Measurements from ENCODE around the gene GID4. TPM values are rescaled to one million over a fixed set of nuclear protein-coding genes. Genes with fewer than 3 reads are reported as not detected.
"Not testable (repeated sequence)": the region's sequence is repeated elsewhere in the genome, so short reads cannot be mapped to it uniquely, and the experiment has no call there.

GID4 gene
- total and polyA plus RNA-seq, 2 of the 13 experiments (the other 11 are each of a cell fraction or from before 2014, with no cell fraction given) = 4.3 to 6.1 TPM

- TF ChIP-seq, protein P1, sequence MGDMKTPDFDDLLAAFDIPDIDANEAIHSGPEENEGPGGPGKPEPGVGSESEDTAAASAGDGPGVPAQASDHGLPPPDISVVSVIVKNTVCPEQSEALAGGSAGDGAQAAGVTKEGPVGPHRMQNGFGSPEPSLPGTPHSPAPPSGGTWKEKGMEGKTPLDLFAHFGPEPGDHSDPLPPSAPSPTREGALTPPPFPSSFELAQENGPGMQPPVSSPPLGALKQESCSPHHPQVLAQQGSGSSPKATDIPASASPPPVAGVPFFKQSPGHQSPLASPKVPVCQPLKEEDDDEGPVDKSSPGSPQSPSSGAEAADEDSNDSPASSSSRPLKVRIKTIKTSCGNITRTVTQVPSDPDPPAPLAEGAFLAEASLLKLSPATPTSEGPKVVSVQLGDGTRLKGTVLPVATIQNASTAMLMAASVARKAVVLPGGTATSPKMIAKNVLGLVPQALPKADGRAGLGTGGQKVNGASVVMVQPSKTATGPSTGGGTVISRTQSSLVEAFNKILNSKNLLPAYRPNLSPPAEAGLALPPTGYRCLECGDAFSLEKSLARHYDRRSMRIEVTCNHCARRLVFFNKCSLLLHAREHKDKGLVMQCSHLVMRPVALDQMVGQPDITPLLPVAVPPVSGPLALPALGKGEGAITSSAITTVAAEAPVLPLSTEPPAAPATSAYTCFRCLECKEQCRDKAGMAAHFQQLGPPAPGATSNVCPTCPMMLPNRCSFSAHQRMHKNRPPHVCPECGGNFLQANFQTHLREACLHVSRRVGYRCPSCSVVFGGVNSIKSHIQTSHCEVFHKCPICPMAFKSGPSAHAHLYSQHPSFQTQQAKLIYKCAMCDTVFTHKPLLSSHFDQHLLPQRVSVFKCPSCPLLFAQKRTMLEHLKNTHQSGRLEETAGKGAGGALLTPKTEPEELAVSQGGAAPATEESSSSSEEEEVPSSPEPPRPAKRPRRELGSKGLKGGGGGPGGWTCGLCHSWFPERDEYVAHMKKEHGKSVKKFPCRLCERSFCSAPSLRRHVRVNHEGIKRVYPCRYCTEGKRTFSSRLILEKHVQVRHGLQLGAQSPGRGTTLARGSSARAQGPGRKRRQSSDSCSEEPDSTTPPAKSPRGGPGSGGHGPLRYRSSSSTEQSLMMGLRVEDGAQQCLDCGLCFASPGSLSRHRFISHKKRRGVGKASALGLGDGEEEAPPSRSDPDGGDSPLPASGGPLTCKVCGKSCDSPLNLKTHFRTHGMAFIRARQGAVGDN (CRISPR knock-in tag; IDR thresholded peaks at IDR 0.05) = peak; percentile 42; the same call in 1 of the 2 replicates
- 0 out of 2 replicates have a peak, but pooled peaks have one; percentile 53 for TF ChIP-seq CBX5 (CRISPR knock-in tag; IDR thresholded peaks at IDR 0.05; ENCODE audit: borderline replicate concordance)
- TF ChIP-seq ZNF331 (CRISPR knock-in tag; IDR thresholded peaks at IDR 0.05) = peak; percentile 24; the same call in 1 of the 2 replicates
Measured at GRCh38 chr17:17994271-17995069, 44.7 kb upstream of the GID4 start (continued).

GRCh38 chr17:17995887-17996286 is 43.3 kb upstream of the GID4 start:
- H3K27ac ChIP-seq (ENCODE audit: extremely low read length, insufficient read depth, low read length); BruUV-seq (replicated peaks); H3K36me3 ChIP-seq (replicated peaks in 1 of 2; ENCODE audit: control insufficient read depth in 1 of 2, insufficient read depth in 2 of 2, low read length in 2 of 2); H4K20me1 ChIP-seq (ENCODE audit: insufficient read depth, low read length); H3K27me3 ChIP-seq (ENCODE audit: control insufficient read depth in 1 of 2, insufficient read depth in 2 of 2, low read length in 2 of 2); H3K9ac ChIP-seq (ENCODE audit: insufficient read depth, low read depth, low read length); H2AFZ ChIP-seq (ENCODE audit: low read length); FAIRE-seq; CTCF ChIA-PET (ENCODE audit: low intra/inter-chr PET ratio, low total read pairs); H3K4me3 ChIP-seq (replicated peaks in 1 of 3; ENCODE audit: insufficient read depth in 1 of 3, low read depth in 2 of 3, low read length in 3 of 3); H3K9me3 ChIP-seq (ENCODE audit: low read length); H3K79me2 ChIP-seq (ENCODE audit: insufficient read depth, low read length); H3K4me2 ChIP-seq (ENCODE audit: low read depth, low read length); DNase-seq (ENCODE audit: low spot score); in situ Hi-C loops (cut with HindIII; ENCODE audit: extremely low pct_ligation_motif_present, low pct_unique_long_range_greater_than_20kb); ATAC-seq; intact Hi-C loops (cut with micrococcal nuclease; ENCODE audit: unreplicated experiment): not testable (repeated sequence)
- H3K4me1 ChIP-seq (ENCODE audit: insufficient read depth, low read length) = peaks cover 40% of the 10 kb centered on the region
- POLR2A ChIA-PET = interaction anchor here (2.3 kb wide), 1 partner anchor 24 kb away, joined by 8 read pairs; the partner anchor contains the start of genes DRC3 and TOM1L2
- 78% methylated on average over 8 of the region's 8 CpGs for WGBS (ENCODE audit: low lambda C conversion rate)
- peak; percentile 29; the same call in 1 of the 2 replicates for TF ChIP-seq ZNF770 (CRISPR knock-in tag; IDR thresholded peaks at IDR 0.05)

Data from HepG2 (cell line).